Caco-2 (cell line): Measurements from ENCODE around the gene ARHGEF4. TPM values are rescaled to one million over a fixed set of nuclear protein-coding genes. Genes with fewer than 3 reads are reported as not detected.

ENCODE experiments used
- BruUV-seq: library from RNA; stranded (reverse); fragments of 400-500 nt; replicated peaks from 2 replicates; lab custom pipeline; 2021; lab: Mats Ljungman, UMichigan
- CTCF ChIA-PET: fragments of 300-600 bp; sonication (Branson Sonifier 250); formaldehyde crosslinking; loops from one replicate; lab custom pipeline; 2022; ENCODE audit warnings: antibody characterized with exemption; lab: Charles Lee
- POLR2A ChIA-PET: fragments of 300-600 bp; sonication (Branson Sonifier 250); formaldehyde crosslinking; loops from one replicate; lab custom pipeline; 2022; ENCODE audit warnings: antibody characterized with exemption; lab: Charles Lee
- DNase-seq, 2 experiments: peaks; one replicate each; pipeline versions ENCODE4 v3.0.0 to v3.0.0-alpha.2; 2020 to 2022
- H3K27me3 ChIP-seq: replicated peaks from 2 replicates; pipeline ENCODE4 v1.6.0; 2011; ENCODE audit warnings: low read length; ENCODE audit not compliant: control insufficient read depth, insufficient read depth
- H3K36me3 ChIP-seq: 2 replicates; pipeline ENCODE4 v1.5.1; 2011; ENCODE audit warnings: low read length; ENCODE audit not compliant: control insufficient read depth, insufficient read depth
- H3K4me1 ChIP-seq: fragments of 250-450 bp; sonication (Bioruptor Pico); 2 replicates; pipeline ENCODE4 v1.5.1; 2020; ENCODE audit warnings: mild to moderate bottlenecking
- H3K4me3 ChIP-seq: 2 replicates; pipeline ENCODE4 v1.5.1; 2011; ENCODE audit warnings: low read depth, mild to moderate bottlenecking, control low read depth, low read length
- H3K9me3 ChIP-seq: fragments of 250-450 bp; sonication (Bioruptor Pico); 2 replicates; pipeline ENCODE4 v1.5.1; 2020; ENCODE audit warnings: mild to moderate bottlenecking, moderate library complexity
- H3K27ac Mint-ChIP-seq: one replicate; pipeline ENCODE4 v1.8.0; 2022; ENCODE audit warnings: mixed read lengths; ENCODE audit not compliant: unreplicated experiment
- H3K27me3 Mint-ChIP-seq: one replicate; pipeline ENCODE4 v1.8.0; 2022; ENCODE audit warnings: mixed read lengths; ENCODE audit not compliant: insufficient read depth, unreplicated experiment
- H3K36me3 Mint-ChIP-seq: one replicate; pipeline ENCODE4 v1.8.0; 2022; ENCODE audit warnings: mild to moderate bottlenecking, mixed read lengths; ENCODE audit not compliant: insufficient read depth, unreplicated experiment
- H3K4me1 Mint-ChIP-seq: one replicate; pipeline ENCODE4 v1.8.0; 2022; ENCODE audit warnings: low read depth, mixed read lengths; ENCODE audit not compliant: unreplicated experiment
- H3K4me3 Mint-ChIP-seq: one replicate; pipeline ENCODE4 v1.8.0; 2022; ENCODE audit warnings: mild to moderate bottlenecking, moderate library complexity, mixed read lengths; ENCODE audit not compliant: unreplicated experiment
- H3K9me3 Mint-ChIP-seq: one replicate; pipeline ENCODE4 v1.8.0; 2022; ENCODE audit warnings: mixed read lengths; ENCODE audit not compliant: unreplicated experiment
- CTCF ChIP-seq, 2 experiments: fragments of 200-600 bp in 1 of 2; IDR thresholded peaks; 1 replicate in 1 of 2; 2 replicates in 1 of 2; pipeline versions ENCODE4 v1.5.1 to v1.8.0; 2011 to 2022; ENCODE audit warnings: antibody characterized with exemption in 1 of 2, control low read depth in 1 of 2, inconsistent platforms in 1 of 2, low read depth in 1 of 2, low read length in 1 of 2, mild to moderate bottlenecking in 1 of 2, moderate library complexity in 1 of 2; ENCODE audit not compliant: insufficient read depth in 1 of 2, severe bottlenecking in 1 of 2, unreplicated experiment in 1 of 2
- intact Hi-C: fragments of 100-400 bp; cut with micrococcal nuclease; formaldehyde crosslinking; loops from one replicate; pipeline ENCODE4 v1.10.0; 2022; ENCODE audit not compliant: unreplicated experiment
- total RNA-seq: library from RNA; stranded (reverse); gene quantifications from 2 replicates; pipeline ENCODE4 v1.2.3, GENCODE V29; 2022

ARHGEF4 gene
- total RNA-seq, 1 experiment from 2014 or later, result 1.8 TPM

DNA sequence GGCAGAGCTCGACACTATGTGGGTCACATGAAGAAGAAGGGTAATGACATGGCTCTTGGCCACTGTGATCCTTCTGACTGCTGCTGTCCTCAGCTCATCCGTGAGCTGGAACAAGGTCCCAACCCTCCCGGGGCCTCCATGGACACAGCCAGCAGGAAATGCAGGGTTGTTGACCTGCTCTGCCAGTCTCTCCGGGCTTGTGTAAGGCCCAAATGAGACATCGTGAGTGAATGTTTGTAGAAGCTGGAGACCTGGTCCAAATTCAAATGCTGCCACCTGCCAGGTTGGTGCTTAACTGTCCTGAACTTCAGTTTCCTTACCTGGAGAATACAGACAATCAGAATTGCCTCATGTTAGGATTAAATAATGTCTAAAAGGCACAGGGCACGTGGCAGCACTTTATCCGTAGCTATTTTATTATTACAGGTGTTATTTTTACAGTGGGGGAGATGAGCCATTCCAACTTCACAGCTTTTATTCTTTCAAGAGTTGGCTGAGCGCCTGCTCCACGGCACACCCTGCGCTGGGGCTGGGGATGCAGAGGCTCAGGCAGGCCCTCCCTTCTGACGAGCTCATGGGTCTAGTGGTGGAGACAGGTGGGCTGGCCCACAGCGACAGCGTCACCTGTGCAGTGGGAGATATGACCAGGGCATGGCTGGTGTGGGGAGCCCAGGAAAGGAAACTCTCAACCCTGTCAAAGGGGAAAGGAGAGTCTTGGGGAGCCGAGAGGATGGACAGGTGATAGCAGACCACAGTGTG is 15.1 kb downstream of the ARHGEF4 start:
- ChIA-PET POLR2A (no interaction called here), CTCF (no interaction called here)
- H3K27ac Mint-ChIP-seq, result no peak overlapping the region
- no TSS peak for BruUV-seq
- no peaks in the 10 kb centered on the region for H3K4me1 ChIP-seq
- H3K4me3 ChIP-seq, result no peak overlapping the region
- no peak for DNase-seq
- H3K27me3 Mint-ChIP-seq, result no peaks in the 10 kb centered on the region
- H3K36me3 ChIP-seq, result no peaks in the 10 kb centered on the region
- no peaks in the 10 kb centered on the region for H3K27me3 ChIP-seq
- peaks cover 4% of the 10 kb centered on the region; the same call in 1 of the 2 replicates for H3K9me3 ChIP-seq
- H3K36me3 Mint-ChIP-seq, result no peaks in the 10 kb centered on the region
- intact Hi-C loops, result no loop called here
- no peak overlapping the region for H3K4me3 Mint-ChIP-seq
- H3K9me3 Mint-ChIP-seq, result peaks cover 15% of the 10 kb centered on the region
- no peaks in the 10 kb centered on the region for H3K4me1 Mint-ChIP-seq
- TF ChIP-seq CTCF (IDR thresholded peaks at IDR 0.05; ENCODE audit: insufficient read depth in 1 of 2, low read depth in 1 of 2, low read length in 1 of 2, severe bottlenecking in 1 of 2, unreplicated experiment in 1 of 2), result no peak

GRCh38 chr2:130852521-130853115 is 15.9 kb downstream of the ARHGEF4 start:
- TF ChIP-seq CTCF (IDR thresholded peaks at IDR 0.05; ENCODE audit: insufficient read depth in 1 of 2, low read depth in 1 of 2, low read length in 1 of 2, severe bottlenecking in 1 of 2, unreplicated experiment in 1 of 2), result no peak

DNA sequence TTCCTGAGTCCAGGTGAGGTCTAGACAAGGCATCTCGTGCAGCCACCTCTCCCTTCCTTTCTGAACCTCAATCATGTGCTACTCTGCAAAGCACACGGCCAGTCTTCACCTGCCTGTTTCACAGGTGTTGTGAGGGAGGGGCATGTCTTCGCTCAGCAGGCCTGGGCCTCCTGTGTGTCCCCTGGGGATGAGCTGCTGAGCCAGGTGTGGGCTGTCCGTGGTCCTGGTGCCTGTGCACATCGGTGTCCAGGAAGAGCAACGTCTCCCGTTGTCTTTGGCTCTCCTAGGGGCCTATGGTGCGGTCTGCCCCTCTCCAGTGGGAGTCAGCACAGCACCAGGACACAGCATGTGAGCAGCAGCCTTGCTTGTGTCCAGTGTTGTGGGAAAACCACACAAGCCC is 16.7 kb downstream of the ARHGEF4 start:
- TF ChIP-seq CTCF (IDR thresholded peaks at IDR 0.05; ENCODE audit: insufficient read depth in 1 of 2, low read depth in 1 of 2, low read length in 1 of 2, severe bottlenecking in 1 of 2, unreplicated experiment in 1 of 2), result no peak
- Histone ChIP-seq H3K36me3 (no peaks in the 10 kb centered on the region), H3K9me3 (peaks cover 4% of the 10 kb centered on the region; the same call in 1 of the 2 replicates), H3K4me1 (no peaks in the 10 kb centered on the region), H3K4me3 (no peak overlapping the region), H3K27me3 (no peaks in the 10 kb centered on the region)
- intact Hi-C loops, result no loop called here
- BruUV-seq, result no TSS peak
- no peak overlapping the region for H3K27ac Mint-ChIP-seq
- no peaks in the 10 kb centered on the region for H3K36me3 Mint-ChIP-seq
- no peaks in the 10 kb centered on the region for H3K27me3 Mint-ChIP-seq
- ChIA-PET CTCF (no interaction called here), POLR2A (no interaction called here)
- H3K9me3 Mint-ChIP-seq, result peaks cover 15% of the 10 kb centered on the region
- no peak overlapping the region for H3K4me3 Mint-ChIP-seq
- no peak for DNase-seq
- H3K4me1 Mint-ChIP-seq, result no peaks in the 10 kb centered on the region

More at GRCh38 chr2:130852521-130853115, 15.9 kb downstream of the ARHGEF4 start:
- Mint-ChIP-seq H3K27ac (no peak overlapping the region), H3K9me3 (peaks cover 15% of the 10 kb centered on the region), H3K27me3 (no peaks in the 10 kb centered on the region), H3K4me1 (no peaks in the 10 kb centered on the region), H3K4me3 (no peak overlapping the region), H3K36me3 (no peaks in the 10 kb centered on the region)
- intact Hi-C loops, result no loop called here
- no peaks in the 10 kb centered on the region for H3K4me1 ChIP-seq
- H3K4me3 ChIP-seq, result no peak overlapping the region
- H3K27me3 ChIP-seq, result no peaks in the 10 kb centered on the region
- no peak for DNase-seq
- no TSS peak for BruUV-seq
- ChIA-PET POLR2A (no interaction called here), CTCF (no interaction called here)
- no peaks in the 10 kb centered on the region for H3K36me3 ChIP-seq
- H3K9me3 ChIP-seq, result peaks cover 4% of the 10 kb centered on the region; the same call in 1 of the 2 replicates
